GM12878 (cell line): ENCODE data around the gene COPRS. TPM values are rescaled to one million over a fixed set of nuclear protein-coding genes. Genes with fewer than 3 reads are reported as not detected.

Experiments
- ATAC-seq: fragments of 200-7000 bp; cut with Tn5 transposase; 3 replicates; pipeline ENCODE4 v1.9.1; 2020; ENCODE audit warnings: mild to moderate bottlenecking, moderate library complexity
- BruUV-seq: library from RNA; stranded (reverse); fragments of 400-500 nt; replicated peaks from 2 replicates; lab custom pipeline; 2021; lab: Mats Ljungman, UMichigan
- CTCF ChIA-PET: fragments of 300-600 bp; sonication (Branson Sonifier 250); formaldehyde crosslinking; extraction: SDS; loops from one replicate; lab custom pipeline; 2021; ENCODE audit warnings: inconsistent platforms; lab: Yijun Ruan, JAX
- POLR2A ChIA-PET: fragments of 350-600 bp; formaldehyde crosslinking; extraction: SDS; loops from one replicate; lab custom pipeline; 2021; ENCODE audit warnings: inconsistent platforms; lab: Charles Lee
- RAD21 ChIA-PET: fragments of 300-600 bp; sonication (Branson Sonifier 250); formaldehyde crosslinking; loops from one replicate; lab custom pipeline; 2023; ENCODE audit warnings: antibody characterized with exemption; ENCODE audit not compliant: unreplicated experiment; lab: Charles Lee
- SMC1A ChIA-PET: fragments of 300-600 bp; sonication (Branson Sonifier 250); formaldehyde crosslinking; loops from one replicate; lab custom pipeline; 2023; ENCODE audit not compliant: unreplicated experiment, uncharacterized antibody; lab: Charles Lee
- DNase-seq: peaks from one replicate; pipeline ENCODE4 v3.0.0-alpha.2; 2011; ENCODE audit warnings: low read depth, low spot score
- FAIRE-seq: peaks from 3 replicates; lab custom pipeline; 2011; peaks lifted over from hg19 to GRCh38; lab: Jason Lieb, UNC
- H2AFZ ChIP-seq: 2 replicates; pipeline ENCODE4 v1.6.0; 2011; ENCODE audit warnings: low read depth, low read length, control low read depth; ENCODE audit not compliant: control insufficient read depth
- H3K27ac ChIP-seq: 2 replicates; pipeline ENCODE4 v1.5.1; 2011; ENCODE audit warnings: control low read depth; ENCODE audit not compliant: control insufficient read depth, insufficient read depth
- H3K27me3 ChIP-seq, 2 experiments: replicated peaks in 1 of 2; 2 replicates each; pipeline versions ENCODE4 v1.6.0 to v1.6.1; 2011; ENCODE audit warnings: low read length in 1 of 2; ENCODE audit not compliant: control insufficient read depth in 2 of 2, insufficient read depth in 2 of 2
- H3K36me3 ChIP-seq, 2 experiments: 2 replicates each; pipeline ENCODE4 v1.5.1; 2011; ENCODE audit warnings: low read length in 1 of 2; ENCODE audit not compliant: control insufficient read depth in 2 of 2, insufficient read depth in 2 of 2
- H3K4me1 ChIP-seq: 2 replicates; pipeline ENCODE4 v1.6.1; 2011; ENCODE audit warnings: mild to moderate bottlenecking, low read length, moderate library complexity, mixed read lengths; ENCODE audit not compliant: control insufficient read depth, insufficient read depth
- H3K4me2 ChIP-seq: 2 replicates; pipeline ENCODE4 v1.6.0; 2011; ENCODE audit warnings: control low read depth; ENCODE audit not compliant: control insufficient read depth, insufficient read depth
- H3K4me3 ChIP-seq: fragments of 200-600 bp; sonication (generic); 2 replicates; pipeline ENCODE4 v1.5.1; 2016
- H3K79me2 ChIP-seq: 2 replicates; pipeline ENCODE4 v1.6.0; 2011; ENCODE audit warnings: low read length; ENCODE audit not compliant: control insufficient read depth, insufficient read depth
- H3K9ac ChIP-seq: 2 replicates; pipeline ENCODE4 v1.8.0; 2011; ENCODE audit warnings: low read length, control low read depth, mixed read lengths; ENCODE audit not compliant: control insufficient read depth, insufficient read depth
- H3K9me3 ChIP-seq: replicated peaks from 3 replicates; pipeline ENCODE4 v1.5.1; 2011; ENCODE audit warnings: mild to moderate bottlenecking, low read length; ENCODE audit not compliant: control insufficient read depth, insufficient read depth
- H4K20me1 ChIP-seq: 2 replicates; pipeline ENCODE4 v1.6.0; 2011; ENCODE audit not compliant: control insufficient read depth, insufficient read depth
- CUX1 ChIP-seq: IDR thresholded peaks from 2 replicates; pipeline ENCODE4 v1.6.1; 2012; ENCODE audit warnings: improper control_type of control experiment, low read depth, low read length; ENCODE audit not compliant: insufficient replicate concordance
- LARP7 ChIP-seq: fragments of 450-650 bp; IDR thresholded peaks from 2 replicates; pipeline ENCODE4 v1.6.1; 2017; ENCODE audit warnings: mild to moderate bottlenecking
- NBN ChIP-seq: fragments of 450-650 bp; IDR thresholded peaks from 2 replicates; pipeline ENCODE4 v1.6.1; 2016
- NR2C2 ChIP-seq: IDR thresholded peaks from 2 replicates; pipeline ENCODE4 v1.6.1; 2011; ENCODE audit warnings: borderline replicate concordance, low read depth; ENCODE audit not compliant: control insufficient read depth, insufficient read length
- POU2F2 ChIP-seq: IDR thresholded peaks from 3 replicates; pipeline ENCODE4 v1.6.1; 2011; ENCODE audit warnings: low read depth, mild to moderate bottlenecking, low read length, borderline replicate concordance
- RAD21 ChIP-seq: IDR thresholded peaks from 2 replicates; pipeline ENCODE4 v1.6.1; 2011; ENCODE audit warnings: mild to moderate bottlenecking, low read depth, low read length, moderate library complexity; ENCODE audit not compliant: insufficient read depth
- RCOR1 ChIP-seq: conservative IDR thresholded peaks from 2 replicates; pipeline ENCODE4 v1.6.1; 2012; ENCODE audit warnings: low read depth, low read length, improper control_type of control experiment
- RUNX3 ChIP-seq: IDR thresholded peaks from 2 replicates; pipeline ENCODE4 v1.6.1; 2012; ENCODE audit warnings: low read length, inconsistent platforms
- SKIL ChIP-seq: fragments of 450-650 bp; IDR thresholded peaks from 2 replicates; pipeline ENCODE4 v1.6.1; 2017; ENCODE audit warnings: mild to moderate bottlenecking, low read depth, inconsistent platforms; ENCODE audit not compliant: poor library complexity, severe bottlenecking
- SMAD5 ChIP-seq: IDR thresholded peaks from 2 replicates; pipeline ENCODE4 v1.6.1; 2016; ENCODE audit warnings: antibody characterized with exemption, low read depth
- WGBS: methylation state at CpG from one replicate; pipeline ENCODE4 v1.1.6; 2016; ENCODE audit warnings: low lambda C conversion rate; ENCODE audit not compliant: insufficient replicate concordance, insufficient coverage; ENCODE audit errors: missing lambda C conversion rate; 5-methylcytosine and 5-hydroxymethylcytosine counted together
- in situ Hi-C: fragments of 300-500 bp; cut with MboI; formaldehyde crosslinking; loops from 9 replicates; pipeline ENCODE4 v1.14.3; 2018; ENCODE audit warnings: mixed read lengths
- intact Hi-C: fragments of 100-400 bp; cut with micrococcal nuclease; formaldehyde crosslinking; loops from one replicate; pipeline ENCODE4 v1.14.2; 2022; ENCODE audit not compliant: unreplicated experiment
- polyA plus RNA-seq, 11 experiments: library from polyadenylated mRNA; depleted of rRNA in 4 of 11; unstranded in 6 of 11; stranded (reverse) in 5 of 11; fragments of >200 nt; fragmentation: Nextera tagmentation in 4 of 11; fragmentation: Illumina TruSeq in 1 of 11; extraction: Ambion mirVana in 4 of 11; extraction: Trizol in 1 of 11; gene quantifications; 1 replicate in 1 of 11; 2 replicates in 10 of 11; pipeline versions ENCODE4 v1.2.1 to v1.2.3, GENCODE V29; 2011 to 2016; ENCODE audit warnings: inconsistent platforms in 2 of 11, missing spikeins in 2 of 11, low read depth in 1 of 11
- total RNA-seq, 4 experiments: library from RNA; depleted of rRNA in 3 of 4; stranded (reverse); fragments of >200 nt in 3 of 4; fragmentation: Illumina TruSeq in 1 of 4; extraction: Trizol in 1 of 4; gene quantifications; 2 replicates each; pipeline versions ENCODE4 v1.2.1 to v1.2.3, GENCODE V29; 2013 to 2021

COPRS gene
- total and polyA plus RNA-seq, 10 of the 15 experiments (the other 5 are each of a cell fraction or from before 2014, with no cell fraction given): 6.3 to 41.9 (median 31.4) TPM

- no peak for TF ChIP-seq NBN
These were observed 963 bp downstream of the COPRS start (continued) for GRCh38 chr17:31857920-31858641.

GRCh38 chr17:31856750-31857149, 2.3 kb downstream of the COPRS start:
- no peaks in the 10 kb centered on the region for H3K9me3 ChIP-seq
- FAIRE-seq (no peak), ATAC-seq (no peak), DNase-seq (no peak)
- ChIA-PET CTCF (interaction anchor here (0.9 to 1.2 kb wide), 3 partner anchors 14 to 594 kb away, joined by 3 to 8 read pairs (median 3); partner anchors contain the start of gene UTP6), SMC1A (interaction anchor here (1.6 kb wide), 1 partner anchor 348 kb away, joined by 4 read pairs; no protein-coding TSS in a partner anchor), RAD21 (interaction anchor here (1.1 kb wide), 1 partner anchor 15 kb away, joined by 5 read pairs; no protein-coding TSS in a partner anchor), POLR2A (no interaction called here)
- no peak overlapping the region for H3K4me3 ChIP-seq
- H2AFZ ChIP-seq: no peak overlapping the region
- intact Hi-C loops (no loop called here), in situ Hi-C loops (no loop called here)
- BruUV-seq: no TSS peak
- no peak overlapping the region for H3K9ac ChIP-seq
- no peaks in the 10 kb centered on the region for H3K27me3 ChIP-seq
- H3K27ac ChIP-seq: no peak overlapping the region
- H3K4me2 ChIP-seq: no peak overlapping the region
- TF ChIP-seq RAD21 (no peak), RCOR1 (no peak), SMAD5 (no peak), NR2C2 (no peak), SKIL (no peak), POU2F2 (no peak), CUX1 (no peak), LARP7 (no peak), RUNX3 (no peak)
- H4K20me1 ChIP-seq: no peaks in the 10 kb centered on the region
- no peaks in the 10 kb centered on the region; a peak in 1 of 4 replicates for H3K36me3 ChIP-seq
- H3K4me1 ChIP-seq: peaks cover 7% of the 10 kb centered on the region; the same call in 1 of the 2 replicates
- 98% methylated on average over 4 of the region's 4 CpGs for WGBS
- no peaks in the 10 kb centered on the region; the same call in 1 of the 2 replicates for H3K79me2 ChIP-seq
